T-helper 1 cell (primary cell): Measurements from ENCODE around the gene SSH2.
"Not testable (repeated sequence)": the region's sequence is repeated elsewhere in the genome, so short reads cannot be mapped to it uniquely, and the experiment has no call there.

ENCODE experiments used
- DNase-seq, 5 donors: peaks; one replicate each; pipeline ENCODE4 v3.0.0-alpha.2; 2012 to 2020

The SSH2 gene

GRCh38 chr17:29927546-29927945 is 2.5 kb downstream of the SSH2 start:
- no peak for DNase-seq

DNA sequence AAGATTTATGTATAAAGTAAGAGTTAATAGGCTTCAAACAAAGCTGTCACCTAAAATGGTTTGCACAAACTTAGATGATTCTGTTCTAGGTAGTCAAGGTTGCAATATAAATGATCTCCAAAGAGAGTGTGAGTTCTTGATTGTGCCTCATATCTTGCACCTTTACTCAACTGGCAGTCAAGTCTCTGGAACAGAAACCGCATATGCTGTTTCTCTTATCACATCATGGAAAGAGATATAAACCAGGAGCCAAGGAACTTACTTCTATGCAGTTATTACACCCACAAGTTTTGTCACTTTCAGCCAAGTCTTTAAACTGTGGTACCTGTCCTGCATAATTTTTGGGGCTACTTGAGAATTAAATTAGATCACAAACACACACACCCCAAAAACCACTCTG is 5.2 kb downstream of the SSH2 start:
- no peak for DNase-seq

DNA sequence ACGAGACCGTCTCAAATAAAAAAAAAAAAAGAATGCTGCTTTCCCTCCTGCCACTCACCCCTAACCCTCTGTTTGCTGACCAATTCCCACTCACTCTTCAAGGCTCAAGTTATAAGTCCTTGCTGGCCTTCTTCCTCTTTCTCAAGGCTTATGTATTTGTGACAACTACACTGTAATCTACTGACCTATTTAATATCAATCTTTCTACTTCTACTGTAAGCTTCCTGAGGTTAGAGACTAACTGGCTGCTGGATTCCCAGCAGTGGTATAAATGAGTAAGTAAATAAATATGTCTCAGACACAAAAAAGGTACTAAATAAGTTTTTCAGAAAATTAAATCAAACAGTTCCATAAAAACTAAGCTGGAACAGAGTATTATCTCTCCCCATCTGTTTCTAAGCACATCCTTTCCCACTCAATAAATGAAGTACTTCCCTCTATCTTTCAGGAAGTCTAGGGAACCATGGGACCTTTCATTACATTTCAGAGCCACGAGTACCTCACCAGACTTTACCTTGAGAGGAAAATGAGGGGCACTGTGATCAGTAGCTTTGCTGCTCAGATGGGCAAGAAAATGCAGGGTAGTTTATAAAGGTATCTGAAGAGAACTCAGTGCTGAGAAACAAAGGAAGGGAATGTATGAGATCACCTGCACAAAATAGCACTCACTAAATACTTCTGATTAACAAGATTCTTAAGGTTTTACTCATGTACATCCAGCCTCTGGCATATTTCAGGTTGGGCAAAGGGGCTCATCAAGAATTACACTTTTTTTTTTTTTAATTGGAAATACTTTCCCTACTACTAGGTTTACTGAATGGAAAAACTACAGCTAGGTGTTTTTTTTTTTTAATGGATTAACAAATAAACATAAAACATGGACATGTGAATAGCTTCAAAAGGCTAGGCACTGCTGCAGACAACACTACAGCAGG is 10.8 kb downstream of the SSH2 start:
- DNase-seq: no peak

- DNase-seq: no peak
Measured at GRCh38 chr17:29918016-29918415, 12.0 kb downstream of the SSH2 start.

DNA sequence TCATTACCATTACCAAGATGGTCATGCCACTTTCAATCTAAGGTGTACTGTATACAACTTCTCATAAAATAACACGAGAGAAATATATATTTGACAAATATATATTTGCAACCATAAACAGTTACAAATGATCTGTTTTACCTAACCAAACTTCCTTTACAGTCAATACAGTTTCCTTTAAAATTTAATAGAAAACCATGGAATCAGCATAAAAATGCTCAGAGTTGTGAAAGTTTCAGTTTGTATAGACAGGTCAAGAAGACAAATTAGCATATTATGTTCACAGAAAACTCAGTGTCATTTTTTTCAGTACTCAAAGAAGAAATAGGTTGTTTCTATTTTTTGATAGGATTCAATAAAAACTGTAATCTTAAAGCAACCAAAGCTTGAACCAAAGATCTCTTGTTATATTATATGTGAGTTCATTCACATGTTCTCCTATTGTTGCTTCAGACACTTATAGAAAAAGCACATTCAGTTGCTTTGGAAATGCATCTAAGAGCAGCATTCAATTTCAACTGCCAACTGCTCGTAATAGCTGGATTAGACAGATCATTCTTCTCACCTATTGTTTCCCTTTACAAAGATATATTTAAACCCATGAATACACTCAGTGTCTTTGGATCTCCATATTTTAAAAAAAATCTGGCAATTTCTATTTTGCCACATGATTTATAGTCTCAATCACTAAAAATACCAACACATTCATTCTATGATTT is 15.1 kb downstream of the SSH2 start:
- DNase-seq: no peak

- DNase-seq: no peak
Measured at GRCh38 chr17:29911641-29912177, 18.3 kb downstream of the SSH2 start.

DNA sequence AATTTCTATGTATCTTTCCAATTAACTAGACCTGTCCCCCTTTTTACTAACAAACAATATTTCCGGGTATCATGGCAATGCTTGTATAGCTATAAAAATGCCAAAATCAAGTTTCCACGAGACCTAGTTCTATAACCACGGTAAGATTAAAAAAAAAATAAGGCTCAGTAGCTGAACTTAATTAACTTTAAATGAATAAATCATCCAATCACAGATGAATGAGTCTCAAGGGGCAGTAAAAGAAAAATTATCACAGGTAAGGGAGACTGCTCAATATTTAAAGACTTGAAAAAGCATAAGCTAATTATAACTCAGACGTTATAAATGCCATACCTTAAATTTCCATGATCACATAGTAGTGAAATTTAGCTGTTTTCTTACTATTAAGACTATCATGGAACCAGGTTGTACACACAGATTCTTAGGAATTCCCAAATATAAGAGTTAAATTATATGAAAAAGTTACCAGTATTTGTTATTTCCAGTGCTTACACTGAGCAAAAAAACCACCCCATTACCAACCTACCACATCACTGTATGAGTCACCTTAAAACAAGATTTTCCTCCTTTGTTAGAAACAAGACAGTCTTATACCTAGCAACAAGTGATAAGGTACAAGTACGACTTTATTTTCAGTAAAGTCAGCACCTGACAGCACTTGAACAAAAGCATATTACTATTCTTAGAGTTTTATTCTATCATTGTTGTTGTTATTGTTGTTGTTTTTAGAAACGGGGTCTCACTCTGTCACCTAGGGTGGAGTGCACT is 20.6 kb downstream of the SSH2 start:
- DNase-seq: peak in 1 of 5 donors; percentile 3

- DNase-seq: no peak
Measured at GRCh38 chr17:29906969-29907368, 23.1 kb downstream of the SSH2 start.

- DNase-seq: no peak
Measured at GRCh38 chr17:29905879-29906167, 24.2 kb downstream of the SSH2 start.

- DNase-seq: no peak
Measured at GRCh38 chr17:29905086-29905878, 24.7 kb downstream of the SSH2 start.

DNA sequence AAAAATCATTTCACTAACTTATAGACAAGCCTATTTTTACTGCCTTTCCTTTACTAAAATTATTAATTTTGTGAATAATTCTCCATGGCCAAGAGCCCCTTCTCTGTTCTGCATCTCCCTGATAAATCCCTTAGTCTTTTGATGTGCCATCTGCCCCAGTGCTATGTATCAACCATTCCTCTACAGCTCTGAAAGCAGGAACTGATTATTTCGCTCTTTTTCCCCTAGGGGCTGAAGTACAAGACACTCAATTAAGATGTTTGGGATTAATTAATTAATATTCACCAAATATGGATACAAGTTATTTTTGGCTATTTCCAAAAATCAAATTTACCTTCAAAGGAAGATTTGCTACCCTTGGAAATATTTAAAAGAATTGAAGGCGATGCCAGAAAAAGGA is 26.6 kb downstream of the SSH2 start:
- no peak for DNase-seq

DNA sequence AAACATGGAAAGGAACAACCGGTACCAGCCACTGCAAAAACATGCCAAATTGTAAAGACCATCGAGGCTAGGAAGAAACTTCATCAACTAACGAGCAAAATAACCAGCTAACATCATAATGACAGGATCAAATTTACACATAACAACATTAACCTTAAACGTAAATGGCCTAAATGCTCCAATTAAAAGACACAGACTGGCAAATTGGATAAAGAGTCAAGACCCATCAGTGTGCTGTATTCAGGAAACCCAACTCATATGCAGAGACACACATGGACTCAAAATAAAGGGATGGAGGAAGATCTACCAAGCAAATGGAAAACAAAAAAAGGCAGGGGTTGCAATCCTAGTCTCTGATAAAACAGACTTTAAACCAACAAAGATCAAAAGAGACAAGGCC is 32.9 kb downstream of the SSH2 start:
- not testable (repeated sequence) for DNase-seq

GRCh38 chr17:29892201-29892600 is 37.8 kb downstream of the SSH2 start:
- DNase-seq: no peak

GRCh38 chr17:29891131-29891530 is 38.9 kb downstream of the SSH2 start:
- no peak for DNase-seq

DNA sequence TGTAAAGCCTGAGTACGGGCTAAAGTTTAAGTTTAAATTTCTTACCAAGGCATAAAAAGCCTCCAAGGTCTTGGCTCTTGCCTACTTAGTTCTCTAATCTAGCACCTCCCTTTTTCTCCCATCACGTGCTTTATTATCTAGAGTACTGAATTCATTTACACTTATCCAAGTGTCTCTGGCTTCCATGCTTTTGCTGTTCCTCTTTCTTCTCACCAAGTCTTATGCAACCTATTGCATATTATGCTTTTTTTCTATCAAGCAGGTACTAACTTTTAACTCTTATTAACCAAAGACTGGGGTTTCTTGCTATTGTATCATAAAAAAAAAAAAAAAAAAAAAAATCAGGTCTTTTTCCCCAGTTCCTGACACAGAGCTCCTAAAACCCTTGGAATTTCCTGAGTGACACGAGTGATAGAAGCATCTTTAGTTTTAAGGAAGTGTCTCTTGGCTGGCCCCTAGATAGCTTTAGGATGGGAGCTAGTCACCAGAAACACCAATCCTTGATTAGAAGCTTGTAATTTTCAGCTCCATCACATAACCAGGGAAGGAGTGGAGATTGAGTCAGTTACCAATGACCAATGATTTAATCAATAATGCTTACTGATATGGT is 44.9 kb downstream of the SSH2 start:
- no peak for DNase-seq

GRCh38 chr17:29883497-29883896 is 46.5 kb downstream of the SSH2 start:
- no peak for DNase-seq

GRCh38 chr17:29881256-29881655 is 48.8 kb downstream of the SSH2 start:
- DNase-seq: no peak

GRCh38 chr17:29880031-29880430 is 50.0 kb downstream of the SSH2 start:
- DNase-seq: no peak

GRCh38 chr17:29874931-29875596 is 55.0 kb downstream of the SSH2 start:
- DNase-seq: no peak

GRCh38 chr17:29874358-29874757 is 55.7 kb downstream of the SSH2 start:
- not testable (repeated sequence) for DNase-seq

GRCh38 chr17:29873476-29873875 is 56.6 kb downstream of the SSH2 start:
- no peak for DNase-seq
